GM12892 (cell line): ENCODE results near the gene NTSR1.

Experiments
- POLR2A ChIP-seq: IDR thresholded peaks from 2 replicates; pipeline ENCODE4 v1.6.1; 2011; ENCODE audit warnings: low read depth, low read length, control low read depth
- POLR2AphosphoS5 ChIP-seq: IDR thresholded peaks from 2 replicates; pipeline ENCODE4 v1.6.1; 2011; ENCODE audit warnings: low read depth, low read length, control low read depth
- TAF1 ChIP-seq: IDR thresholded peaks from 2 replicates; pipeline ENCODE4 v1.6.1; 2011; ENCODE audit warnings: low read depth, mild to moderate bottlenecking, control low read depth, low read length, borderline replicate concordance

DNA sequence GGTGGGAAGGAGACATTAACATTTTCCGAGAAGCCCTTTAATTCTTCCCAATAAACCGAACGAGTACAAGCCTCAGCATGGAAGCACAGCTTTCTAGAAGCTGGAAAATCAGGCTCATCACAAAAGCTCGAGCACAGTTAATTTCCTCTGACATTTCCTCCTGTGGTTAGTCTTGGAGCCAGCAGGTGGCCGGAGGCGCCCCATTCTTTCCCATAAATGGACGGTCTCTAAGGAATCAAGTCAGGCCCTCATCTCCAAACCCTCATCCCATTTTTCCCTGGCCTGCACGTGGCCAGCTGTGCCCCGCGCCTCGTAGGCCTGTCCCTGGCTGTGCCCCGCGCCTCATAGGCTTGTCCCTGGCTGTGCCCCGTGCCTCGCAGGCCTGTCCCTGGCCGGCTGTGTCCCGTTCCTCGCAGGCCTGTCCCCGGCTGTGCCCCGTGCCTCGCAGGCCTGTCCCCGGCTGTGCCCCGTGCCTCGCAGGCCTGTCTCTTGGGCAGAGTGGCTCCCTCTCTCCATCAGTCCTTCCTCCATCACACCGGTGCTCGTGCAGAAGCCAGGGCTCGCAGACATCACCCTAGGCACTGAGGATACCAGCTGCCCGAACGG, 19.7 kb upstream of the NTSR1 start:
- TF ChIP-seq POLR2A, result no peak
- no peak for TF ChIP-seq POLR2AphosphoS5
- TF ChIP-seq TAF1, result no peak
